Measurements from ENCODE around the gene POMGNT1.

- TF ChIP-seq CTCF (IDR thresholded peaks at IDR 0.05; ENCODE audit: low read length) = no peak
- no peak for TF ChIP-seq EZH2 (optimal IDR thresholded peaks at IDR 0.05; ENCODE audit: low read depth, low read length)
- TF ChIP-seq EZH2phosphoT487 (IDR thresholded peaks at IDR 0.05; ENCODE audit: low read length) = no peak
Observed at GRCh38 chr1:46166521-46167462, 31.4 kb downstream of the POMGNT1 start.

Data from MM.1S (cell line).